H1 (cell line): ENCODE measurements around the gene FBXW5. TPM values are rescaled to one million over a fixed set of nuclear protein-coding genes. Genes with fewer than 3 reads are reported as not detected.

Experiments used
- CTCF ChIA-PET: fragments of 300-600 bp; sonication (Branson Sonifier 250); formaldehyde crosslinking; loops from one replicate; lab custom pipeline; 2021; ENCODE audit not compliant: partially characterized antibody; lab: Charles Lee
- POLR2A ChIA-PET: fragments of 300-600 bp; sonication (Branson Sonifier 250); formaldehyde crosslinking; loops from one replicate; lab custom pipeline; 2021; ENCODE audit warnings: inconsistent platforms; ENCODE audit not compliant: partially characterized antibody; lab: Charles Lee
- DNase-seq, 2 experiments: peaks; one replicate each; pipeline versions ENCODE4 v3.0.0 to v3.0.0-alpha.2; 2010 to 2022; ENCODE audit warnings: low spot score in 2 of 2, low read depth in 1 of 2, mixed read lengths in 1 of 2
- FAIRE-seq: peaks from 2 replicates; lab custom pipeline; 2011; peaks lifted over from hg19 to GRCh38; lab: Jason Lieb, UNC
- H2AFZ ChIP-seq: 2 replicates; pipeline ENCODE4 v1.8.1; 2012; ENCODE audit warnings: low read length, inconsistent platforms
- H2AK5ac ChIP-seq: 2 replicates; pipeline ENCODE4 v1.6.1; 2013; ENCODE audit warnings: low read depth, low read length
- H2BK120ac ChIP-seq: replicated peaks from 2 replicates; pipeline ENCODE3; 2013; ENCODE audit warnings: low read depth, low read length, inconsistent platforms
- H2BK12ac ChIP-seq: 2 replicates; pipeline ENCODE4 v1.6.1; 2013; ENCODE audit warnings: low read depth, low read length
- H2BK15ac ChIP-seq: 2 replicates; pipeline ENCODE4 v1.6.1; 2013; ENCODE audit warnings: low read length
- H2BK20ac ChIP-seq: 2 replicates; pipeline ENCODE4 v1.6.1; 2013; ENCODE audit warnings: low read length
- H2BK5ac ChIP-seq: 2 replicates; pipeline ENCODE4 v1.6.1; 2013; ENCODE audit warnings: low read depth, low read length
- H3K14ac ChIP-seq: 2 replicates; pipeline ENCODE4 v1.6.1; 2013; ENCODE audit warnings: inconsistent platforms; ENCODE audit not compliant: insufficient read length
- H3K18ac ChIP-seq: 2 replicates; pipeline ENCODE4 v1.6.1; 2013; ENCODE audit warnings: low read length; ENCODE audit errors: extremely low read depth
- H3K23ac ChIP-seq: 2 replicates; pipeline ENCODE4 v1.6.1; 2013; ENCODE audit warnings: inconsistent platforms; ENCODE audit not compliant: insufficient read length
- H3K23me2 ChIP-seq: 2 replicates; pipeline ENCODE4 v1.6.1; 2013; ENCODE audit warnings: low read depth, low read length
- H3K27ac ChIP-seq: 2 replicates; pipeline ENCODE4 v1.6.1; 2011; ENCODE audit warnings: low read depth, low read length, inconsistent platforms
- H3K27me3 ChIP-seq, 4 experiments: replicated peaks in 1 of 4; 1 replicate in 1 of 4; 2 replicates in 3 of 4; pipeline versions ENCODE4 v1.6.1 to v1.8.1; 2011 to 2013; ENCODE audit warnings: low read length in 3 of 4, mild to moderate bottlenecking in 3 of 4, inconsistent platforms in 2 of 4, mixed read lengths in 2 of 4, moderate library complexity in 1 of 4; ENCODE audit not compliant: control insufficient read depth in 3 of 4, insufficient read depth in 3 of 4; ENCODE audit errors: extremely low read depth in 1 of 4
- H3K36me3 ChIP-seq, 4 experiments: 2 replicates each; pipeline versions ENCODE4 v1.6.1 to v1.8.1; 2011 to 2013; ENCODE audit warnings: mild to moderate bottlenecking in 4 of 4, low read length in 3 of 4, moderate library complexity in 2 of 4, control low read depth in 1 of 4, inconsistent platforms in 1 of 4; ENCODE audit not compliant: insufficient read depth in 4 of 4, control insufficient read depth in 2 of 4
- H3K4ac ChIP-seq: replicated peaks from 2 replicates; pipeline ENCODE3; 2013; ENCODE audit warnings: low read length, low read depth, mixed read lengths, inconsistent platforms; ENCODE audit not compliant: insufficient read length
- H3K4me1 ChIP-seq, 4 experiments: replicated peaks in 1 of 4; 1 replicate in 1 of 4; 2 replicates in 3 of 4; pipeline versions ENCODE4 v1.6.1 to v1.8.1; 2011 to 2013; ENCODE audit warnings: low read length in 3 of 4, inconsistent platforms in 2 of 4, mixed read lengths in 1 of 4; ENCODE audit not compliant: insufficient read depth in 4 of 4, control insufficient read depth in 3 of 4
- H3K4me2 ChIP-seq, 2 experiments: 2 replicates each; pipeline versions ENCODE4 v1.6.1 to v1.8.1; 2011 to 2013; ENCODE audit warnings: low read depth in 2 of 2, low read length in 2 of 2, control low read depth in 1 of 2, inconsistent platforms in 1 of 2, mild to moderate bottlenecking in 1 of 2; ENCODE audit not compliant: insufficient read depth in 1 of 2
- H3K4me3 ChIP-seq, 4 experiments: fragments of 200-600, 300-600 bp in 1 of 4; sonication (generic), shearing (Covaris generic), sonication (Bioruptor Twin) in 1 of 4; 2 replicates each; pipeline versions ENCODE4 v1.5.1 to v1.8.1; 2011 to 2016; ENCODE audit warnings: low read length in 4 of 4, low read depth in 3 of 4, control low read depth in 2 of 4, inconsistent platforms in 2 of 4, mild to moderate bottlenecking in 2 of 4, mixed read lengths in 1 of 4, moderate library complexity in 1 of 4; ENCODE audit not compliant: insufficient read depth in 2 of 4; ENCODE audit errors: extremely low read depth in 1 of 4
- H3K56ac ChIP-seq: replicated peaks from 2 replicates; pipeline ENCODE3; 2013; ENCODE audit warnings: low read depth, mild to moderate bottlenecking, mixed read lengths, low read length, inconsistent platforms; ENCODE audit not compliant: insufficient read length
- H3K79me1 ChIP-seq: 2 replicates; pipeline ENCODE4 v1.6.1; 2013; ENCODE audit warnings: low read depth, low read length, control low read depth
- H3K79me2 ChIP-seq, 2 experiments: 2 replicates each; pipeline versions ENCODE4 v1.6.1 to v1.8.1; 2012 to 2013; ENCODE audit warnings: low read length in 2 of 2, mild to moderate bottlenecking in 2 of 2, inconsistent platforms in 1 of 2; ENCODE audit not compliant: insufficient read depth in 2 of 2, control insufficient read depth in 1 of 2
- H3K9ac ChIP-seq, 4 experiments: replicated peaks in 1 of 4; 1 replicate in 1 of 4; 2 replicates in 3 of 4; pipeline versions ENCODE4 v1.6.1 to v1.8.1; 2011 to 2013; ENCODE audit warnings: low read depth in 3 of 4, low read length in 3 of 4, control low read depth in 2 of 4, mild to moderate bottlenecking in 2 of 4, moderate library complexity in 2 of 4, inconsistent platforms in 1 of 4; ENCODE audit errors: extremely low read depth in 1 of 4
- H3K9me3 ChIP-seq, 2 experiments: 2 replicates each; pipeline versions ENCODE4 v1.6.1 to v1.8.1; 2012 to 2013; ENCODE audit warnings: mild to moderate bottlenecking in 2 of 2, moderate library complexity in 2 of 2, control low read depth in 1 of 2, inconsistent platforms in 1 of 2, low read depth in 1 of 2, low read length in 1 of 2, mixed read lengths in 1 of 2; ENCODE audit not compliant: insufficient read depth in 2 of 2
- H4K20me1 ChIP-seq, 2 experiments: replicated peaks in 1 of 2; 2 replicates each; pipeline versions ENCODE3 to v1.8.1; 2011 to 2013; ENCODE audit warnings: inconsistent platforms in 2 of 2, low read length in 2 of 2, mild to moderate bottlenecking in 1 of 2; ENCODE audit not compliant: insufficient read depth in 2 of 2, control insufficient read depth in 1 of 2
- H4K5ac ChIP-seq: 2 replicates; pipeline ENCODE4 v1.6.1; 2013; ENCODE audit warnings: low read length, low read depth, mixed read lengths, inconsistent platforms; ENCODE audit not compliant: insufficient read length
- H4K8ac ChIP-seq: 2 replicates; pipeline ENCODE4 v1.8.0; 2013; ENCODE audit warnings: mild to moderate bottlenecking, moderate library complexity, low read length, inconsistent platforms; ENCODE audit not compliant: insufficient read depth; ENCODE audit errors: extremely low read depth
- H4K91ac ChIP-seq: replicated peaks from 2 replicates; pipeline ENCODE3; 2013; ENCODE audit warnings: low read length, mixed read lengths, inconsistent platforms; ENCODE audit not compliant: insufficient read length
- CEBPB ChIP-seq: IDR thresholded peaks from 2 replicates; pipeline ENCODE4 v1.6.1; 2012; ENCODE audit warnings: low read depth, low read length
- CREB1 ChIP-seq: IDR thresholded peaks from 2 replicates; pipeline ENCODE4 v1.6.1; 2012; ENCODE audit warnings: inconsistent platforms
- EP300 ChIP-seq, 2 experiments: IDR thresholded peaks; 1 replicate in 1 of 2; 2 replicates in 1 of 2; pipeline ENCODE4 v1.6.1; 2011 to 2012; ENCODE audit warnings: low read depth in 2 of 2, low read length in 2 of 2, mild to moderate bottlenecking in 2 of 2, borderline replicate concordance in 1 of 2, inconsistent platforms in 1 of 2, moderate library complexity in 1 of 2
- GABPA ChIP-seq: IDR thresholded peaks from 2 replicates; pipeline ENCODE4 v1.6.1; 2011; ENCODE audit warnings: mild to moderate bottlenecking, low read length, moderate library complexity, borderline replicate concordance; ENCODE audit not compliant: insufficient read depth
- GTF2F1 ChIP-seq: IDR thresholded peaks from 2 replicates; pipeline ENCODE4 v1.6.1; 2012; ENCODE audit warnings: low read depth, low read length, improper control_type of control experiment, borderline replicate concordance
- HDAC6 ChIP-seq: IDR thresholded peaks from one replicate; pipeline ENCODE4 v1.7.1; 2012; ENCODE audit warnings: low read depth, mild to moderate bottlenecking, inconsistent platforms, low read length, moderate library complexity
- JUN ChIP-seq: IDR thresholded peaks from 2 replicates; pipeline ENCODE4 v1.6.1; 2011; ENCODE audit warnings: low read depth, mild to moderate bottlenecking, improper control_type of control experiment, low read length
- NANOG ChIP-seq: IDR thresholded peaks from 2 replicates; pipeline ENCODE4 v1.6.1; 2011; ENCODE audit warnings: low read length, low read depth, mild to moderate bottlenecking, inconsistent platforms; ENCODE audit not compliant: insufficient read depth, poor library complexity, severe bottlenecking
- RBBP5 ChIP-seq: IDR thresholded peaks from 2 replicates; pipeline ENCODE4 v1.7.1; 2012; ENCODE audit warnings: low read depth, mild to moderate bottlenecking, inconsistent platforms, low read length, moderate library complexity, borderline replicate concordance
- RFX5 ChIP-seq: IDR thresholded peaks from 2 replicates; pipeline ENCODE4 v1.6.1; 2011; ENCODE audit warnings: low read depth, low read length, improper control_type of control experiment, borderline replicate concordance
- RXRA ChIP-seq: IDR thresholded peaks from 2 replicates; pipeline ENCODE4 v1.6.1; 2011; ENCODE audit warnings: low read depth, mild to moderate bottlenecking, low read length, moderate library complexity; ENCODE audit not compliant: insufficient read depth
- SP1 ChIP-seq: IDR thresholded peaks from 2 replicates; pipeline ENCODE4 v1.6.1; 2011; ENCODE audit warnings: low read depth, low read length
- YY1 ChIP-seq: IDR thresholded peaks from 2 replicates; pipeline ENCODE4 v1.6.1; 2011; ENCODE audit warnings: low read depth, mild to moderate bottlenecking, low read length
- WGBS, 2 experiments: shearing (Covaris generic) in 1 of 2; methylation state at CpG; one replicate each; pipeline versions ENCODE4 v1.1.6 to v1.1.7; 2013 to 2015; ENCODE audit warnings: low lambda C conversion rate in 2 of 2, mixed read lengths in 2 of 2, inconsistent platforms in 1 of 2, low coverage in 1 of 2, missing lambda C conversion rate in 1 of 2; ENCODE audit not compliant: insufficient replicate concordance in 2 of 2, insufficient coverage in 1 of 2, insufficient read length in 1 of 2; ENCODE audit errors: extremely low coverage in 1 of 2, missing lambda C conversion rate in 1 of 2; 5-methylcytosine and 5-hydroxymethylcytosine counted together
- polyA plus RNA-seq, 7 experiments: library from polyadenylated mRNA; depleted of rRNA in 3 of 7; stranded (reverse) in 5 of 7; unstranded in 2 of 7; fragments of >200 nt in 5 of 7; fragments of 200-250 nt in 2 of 7; gene quantifications; 1 replicate in 5 of 7; 2 replicates in 1 of 7; 4 replicates in 1 of 7; pipeline versions ENCODE4 v1.2.1 to v1.2.3, GENCODE V29; 2011 to 2013; ENCODE audit warnings: missing spikeins in 2 of 7, mixed read lengths in 2 of 7
- total RNA-seq: library from RNA; stranded (reverse); fragmentation: NEBNext Ultra II Directional; extraction: Animal tissue kit (Norgen Biotek cat#: 25700); gene quantifications from 2 replicates; pipeline ENCODE4 v1.2.1, GENCODE V29; 2021
- TF ChIP-seq, protein P1 (sequence below): IDR thresholded peaks from 2 replicates; pipeline ENCODE4 v1.6.1; 2011; ENCODE audit warnings: low read depth, mild to moderate bottlenecking, low read length; ENCODE audit not compliant: insufficient read depth

Gene FBXW5
- total and polyA plus RNA-seq, 2 of the 8 experiments (the other 6 are each of a cell fraction or from before 2014, with no cell fraction given): 49.0 to 71.0 TPM

DNA sequence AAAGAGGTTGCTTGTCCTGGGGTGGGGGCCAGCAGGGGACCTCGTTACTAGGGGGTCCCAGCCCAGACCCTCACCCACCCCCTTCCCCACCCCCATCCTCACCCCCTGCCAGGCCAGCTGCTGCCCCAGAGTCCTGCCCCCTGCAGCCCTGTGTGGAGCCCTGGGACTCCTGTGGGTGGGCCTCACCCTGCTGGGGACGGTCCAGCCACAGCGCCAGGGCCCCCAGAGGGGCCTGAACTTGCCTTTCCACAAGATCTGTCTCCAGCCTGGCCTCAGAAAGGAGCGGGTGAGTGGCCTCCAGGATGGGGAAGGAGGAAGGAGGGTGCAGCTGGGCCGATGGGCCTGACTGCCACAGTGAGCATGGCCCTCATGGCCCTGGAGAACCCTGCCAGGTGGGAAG lies 25.2 kb upstream of the FBXW5 start:
- H3K4me2 ChIP-seq: no peak overlapping the region
- H4K20me1 ChIP-seq: no peaks in the 10 kb centered on the region
- H3K14ac ChIP-seq: no peak overlapping the region
- H3K4me1 ChIP-seq: peaks cover 0 to 7% (median 4%) of the 10 kb centered on the region in 4 experiments; a peak in 3 of 7 replicates
- H2AK5ac ChIP-seq: no peak overlapping the region; the same call in 1 of the 2 replicates
- no peaks in the 10 kb centered on the region for H3K9me3 ChIP-seq
- H3K79me2 ChIP-seq: no peaks in the 10 kb centered on the region
- no peak overlapping the region for H2BK15ac ChIP-seq
- H3K56ac ChIP-seq: no peak overlapping the region
- H3K23ac ChIP-seq: no peak overlapping the region
- H2BK5ac ChIP-seq: no peak overlapping the region
- POLR2A ChIA-PET: no interaction called here
- H3K27ac ChIP-seq: no peak overlapping the region
- 83% methylated on average over 4 of the region's 5 CpGs; no CpG with 5 or more reads in 1 of the 2 experiments for WGBS, 2 experiments
- H3K79me1 ChIP-seq: no peaks in the 10 kb centered on the region
- no peaks in the 10 kb centered on the region for H3K27me3 ChIP-seq
- no peak overlapping the region for H2BK120ac ChIP-seq
- no peak overlapping the region for H3K18ac ChIP-seq
- H3K36me3 ChIP-seq: no peaks in the 10 kb centered on the region
- no peak overlapping the region for H4K5ac ChIP-seq
- no peak overlapping the region for H2AFZ ChIP-seq
- CTCF ChIA-PET: interaction anchor here (1.0 to 9.4 kb wide), 6 partner anchors 23 to 317 kb away, joined by 3 to 38 read pairs (median 8); partner anchors contain the start of gene C8G
- no peak overlapping the region for H3K4me3 ChIP-seq
- no peak overlapping the region for H3K9ac ChIP-seq
- FAIRE-seq: no peak
- no peak overlapping the region for H4K8ac ChIP-seq
- peak overlapping the region; percentile 34 for H4K91ac ChIP-seq
- no peak overlapping the region for H2BK12ac ChIP-seq
- DNase-seq: no peak
- no peak overlapping the region for H3K4ac ChIP-seq
- H2BK20ac ChIP-seq: no peak overlapping the region
- H3K23me2 ChIP-seq: no peaks in the 10 kb centered on the region
- TF ChIP-seq YY1: no peak
- no peak for TF ChIP-seq SP1
- TF ChIP-seq, protein P1, sequence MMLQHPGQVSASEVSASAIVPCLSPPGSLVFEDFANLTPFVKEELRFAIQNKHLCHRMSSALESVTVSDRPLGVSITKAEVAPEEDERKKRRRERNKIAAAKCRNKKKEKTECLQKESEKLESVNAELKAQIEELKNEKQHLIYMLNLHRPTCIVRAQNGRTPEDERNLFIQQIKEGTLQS: no peak
- no peak for TF ChIP-seq HDAC6
- no peak for TF ChIP-seq GABPA
- TF ChIP-seq EP300 (IDR thresholded peaks at IDR 0.05; ENCODE audit: borderline replicate concordance in 1 of 2, low read depth in 2 of 2, low read length in 2 of 2): no peak
- TF ChIP-seq GTF2F1: no peak
- TF ChIP-seq JUN: no peak
- no peak for TF ChIP-seq CEBPB
- TF ChIP-seq RXRA: no peak
- TF ChIP-seq NANOG: no peak
- TF ChIP-seq CREB1: no peak
- no peak for TF ChIP-seq RBBP5
- no peak for TF ChIP-seq RFX5
